NCI-H446 (cell line): Measurements from ENCODE around the gene CLEC18C.
"Not testable (repeated sequence)": the region's sequence is repeated elsewhere in the genome, so short reads cannot be mapped to it uniquely, and the experiment has no call there.

Experiments used
- DNase-seq, 2 experiments: peaks; one replicate each; lab custom pipeline; 2025; lab: John Stamatoyannopoulos, UW

Gene CLEC18C

DNA sequence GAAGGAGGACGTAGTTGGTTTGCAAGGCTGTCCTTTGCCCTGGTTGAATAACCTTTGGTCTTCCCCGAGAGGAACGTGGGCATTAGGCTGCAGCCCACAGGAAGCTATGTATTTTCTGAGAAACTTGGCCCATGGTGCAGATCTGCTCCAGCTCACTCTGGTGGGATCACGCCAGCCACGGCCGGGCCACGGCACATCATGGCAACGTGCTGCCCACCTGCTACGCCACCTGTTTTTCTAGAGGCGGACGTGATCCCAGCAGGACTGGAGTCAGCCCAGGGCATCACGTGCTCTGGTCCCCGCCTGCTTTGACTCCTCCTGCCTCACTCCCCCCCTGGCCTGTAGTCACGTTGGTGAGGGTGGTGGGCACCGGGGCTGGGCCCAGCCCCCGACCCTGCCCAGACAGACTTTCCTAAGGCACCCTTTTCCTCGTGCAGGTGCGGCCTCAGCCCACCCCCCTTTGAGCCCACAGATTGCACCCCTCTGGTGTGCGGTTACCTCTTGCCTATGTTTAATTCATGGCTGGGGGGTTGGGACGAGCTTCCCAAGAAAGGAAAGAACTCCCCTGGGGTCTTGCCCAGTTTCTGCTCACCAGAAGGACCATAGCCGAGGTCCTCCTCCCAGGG is at the start of gene CLEC18C:
Gene CLEC18C, plus strand, starts transcription at position 576 of the 626 bp plus-strand sequence. CDS start 492 bp downstream, outside the sequence.
- not testable (repeated sequence) for DNase-seq

DNA sequence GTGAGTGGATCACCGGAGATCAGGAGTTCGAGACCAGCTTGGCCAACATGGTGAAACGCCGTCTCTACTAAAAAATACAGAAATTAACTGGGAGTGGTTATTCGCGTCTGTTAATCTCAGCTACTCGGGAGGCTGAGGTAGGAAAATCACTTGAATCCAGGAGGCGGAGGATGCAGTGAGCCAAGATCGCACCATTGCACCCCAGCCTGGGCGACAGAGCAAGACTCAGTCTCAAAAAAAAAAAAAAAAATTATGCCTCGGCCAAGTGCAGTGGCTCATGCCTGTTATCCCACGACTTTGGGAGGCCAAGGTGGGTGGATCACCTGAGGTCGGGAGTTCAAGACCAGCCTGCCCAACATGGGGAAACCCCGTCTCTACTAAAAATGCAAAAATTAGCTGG is 49.8 kb upstream of the CLEC18C start:
- not testable (repeated sequence) for DNase-seq

DNA sequence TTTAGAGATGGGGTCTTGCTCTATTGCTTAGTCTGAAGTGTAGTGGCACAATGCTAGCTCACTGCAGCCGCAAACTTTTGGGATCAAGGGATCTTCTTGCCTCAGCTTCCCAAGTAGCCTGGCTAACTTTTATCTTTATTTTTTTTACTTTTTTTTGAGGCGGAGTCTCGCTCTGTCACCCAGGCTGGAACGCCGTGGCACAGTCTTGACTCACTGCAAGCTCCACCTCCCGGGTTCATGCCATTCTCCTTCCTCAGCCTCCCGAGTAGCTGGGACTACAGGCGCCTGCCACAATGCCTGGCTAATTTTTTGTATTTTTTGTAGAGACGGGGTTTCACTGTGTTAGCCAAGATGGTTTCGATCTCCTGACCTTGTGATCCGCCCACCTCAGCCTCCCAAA is 47.4 kb upstream of the CLEC18C start:
- not testable (repeated sequence) for DNase-seq

DNA sequence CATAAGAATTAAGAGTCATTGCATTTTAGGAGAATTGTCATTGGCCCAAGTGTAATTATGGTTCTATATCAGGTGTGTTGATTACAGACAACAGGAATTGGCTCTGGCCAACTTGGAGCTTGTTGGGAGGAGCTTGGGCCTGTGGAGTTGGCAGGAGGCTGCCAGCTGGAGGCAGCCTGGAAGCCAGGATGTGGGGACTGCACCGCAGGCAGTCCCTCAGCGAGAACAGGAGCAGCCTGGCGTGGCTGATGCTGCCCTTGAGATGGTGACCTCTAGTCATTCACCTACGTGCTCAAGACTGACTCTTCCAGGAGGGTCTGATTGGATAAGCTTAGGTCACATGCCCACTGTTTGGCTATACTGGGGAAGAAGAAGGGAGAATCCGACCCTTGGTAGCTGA is 45.9 kb upstream of the CLEC18C start:
- not testable (repeated sequence) for DNase-seq

DNA sequence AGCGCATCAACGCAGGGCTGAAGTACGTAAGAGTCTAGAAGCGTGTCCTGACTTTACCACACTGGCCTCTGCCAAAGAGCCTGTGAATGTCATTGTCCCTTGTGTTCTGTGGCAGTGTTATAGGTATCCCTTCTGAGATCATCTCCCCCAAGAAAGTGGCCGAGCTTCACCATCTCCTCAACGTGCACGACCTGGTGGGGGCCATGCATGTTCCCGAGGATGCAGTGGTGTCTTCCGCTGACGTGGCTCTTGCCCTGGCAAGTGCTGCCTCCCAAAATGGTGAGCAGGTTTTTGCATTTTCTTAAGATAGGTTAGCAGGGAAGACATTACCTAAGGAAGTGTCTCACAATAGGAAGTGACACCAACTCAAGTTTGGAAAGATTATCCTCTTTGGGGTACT is 44.7 kb upstream of the CLEC18C start:
- DNase-seq: not testable (repeated sequence)

DNA sequence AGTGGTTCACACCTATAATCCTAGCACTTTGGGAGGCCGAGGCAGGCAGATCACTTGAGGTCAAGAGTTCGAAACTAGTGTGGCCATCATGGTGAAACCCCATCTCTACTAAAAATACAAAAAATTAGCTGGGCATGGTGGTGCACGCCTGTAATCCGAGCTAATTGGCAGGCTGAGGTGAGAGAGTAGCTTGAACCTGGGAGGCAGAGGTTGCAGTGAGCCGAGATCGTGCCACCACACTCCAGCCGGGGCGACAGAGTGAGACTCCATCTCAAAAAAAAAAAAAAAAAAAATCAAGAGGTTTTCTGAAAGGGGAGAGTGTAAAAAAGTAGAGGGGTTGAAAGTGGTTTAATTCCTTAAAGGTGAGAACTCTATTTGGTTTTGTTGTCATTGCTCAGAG is 37.8 kb upstream of the CLEC18C start:
- DNase-seq: not testable (repeated sequence)

DNA sequence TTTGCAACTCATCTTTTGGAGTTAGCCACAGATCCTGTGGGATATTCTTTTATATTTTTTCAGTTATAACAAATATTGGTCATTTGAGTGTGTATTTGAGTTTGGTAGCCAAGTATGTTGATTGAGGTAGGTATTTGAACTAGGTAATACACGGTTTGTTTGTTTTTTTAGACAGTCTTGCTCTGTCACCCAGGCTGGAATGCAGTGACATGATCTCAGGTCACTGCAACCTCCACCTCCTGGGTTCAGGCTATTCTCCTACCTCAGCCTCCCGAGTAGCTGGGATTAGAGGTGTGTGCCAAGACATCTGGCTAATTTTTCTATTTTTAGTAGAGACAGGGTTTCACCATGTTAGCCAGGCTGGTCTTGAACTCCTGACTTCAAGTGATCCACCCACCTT is 37.0 kb upstream of the CLEC18C start:
- not testable (repeated sequence) for DNase-seq

DNA sequence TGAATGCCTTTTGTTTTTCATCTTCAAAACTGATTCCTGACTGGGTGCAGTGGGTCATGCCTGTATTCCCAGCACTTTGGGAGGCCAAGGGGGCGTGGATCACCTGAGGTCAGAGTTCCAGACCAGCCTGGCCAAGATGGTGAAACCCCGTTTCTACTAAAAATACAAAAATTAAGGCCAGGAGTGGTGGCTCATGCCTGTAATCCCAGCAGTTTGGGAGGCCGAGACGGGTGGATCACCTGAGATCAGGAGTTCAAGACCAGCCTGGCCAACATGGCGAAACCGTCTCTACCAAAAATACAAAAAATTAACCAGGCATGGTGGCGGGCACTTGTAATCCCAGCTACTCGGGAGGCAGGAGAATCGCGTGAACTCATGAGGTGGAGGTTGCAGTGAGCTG is 30.8 kb upstream of the CLEC18C start:
- not testable (repeated sequence) for DNase-seq

DNA sequence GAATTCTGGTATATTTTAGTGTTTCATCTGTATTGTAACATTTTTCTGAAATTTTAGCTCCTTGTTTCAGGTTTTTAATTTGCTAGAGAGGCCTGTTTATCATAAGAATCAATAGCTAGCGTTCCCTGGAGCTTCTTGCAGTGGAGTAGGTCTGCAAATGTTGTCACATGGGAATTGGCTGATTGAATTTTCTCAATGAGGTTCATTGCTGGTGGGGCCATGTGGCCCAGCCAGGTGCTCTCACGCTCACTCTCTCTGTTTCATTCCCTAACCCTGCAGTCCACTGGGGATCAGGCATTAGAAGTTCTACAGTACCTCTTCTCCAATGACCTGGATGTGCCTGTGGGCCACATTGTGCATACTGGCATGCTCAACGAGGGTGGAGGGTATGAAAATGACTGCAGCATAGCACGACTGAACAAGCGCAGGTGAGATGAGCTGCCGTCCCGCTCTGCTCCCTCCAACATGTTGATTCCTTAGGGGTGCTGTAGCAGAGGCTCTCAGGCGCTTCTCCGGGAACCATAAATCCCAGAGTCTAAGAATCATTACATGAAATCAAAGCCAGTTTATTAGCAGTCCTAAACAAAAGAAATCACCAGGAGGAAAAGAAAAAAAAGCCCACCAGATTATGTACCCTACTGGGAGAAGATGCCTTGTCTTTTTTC is 30.2 kb upstream of the CLEC18C start:
- DNase-seq: not testable (repeated sequence)

DNA sequence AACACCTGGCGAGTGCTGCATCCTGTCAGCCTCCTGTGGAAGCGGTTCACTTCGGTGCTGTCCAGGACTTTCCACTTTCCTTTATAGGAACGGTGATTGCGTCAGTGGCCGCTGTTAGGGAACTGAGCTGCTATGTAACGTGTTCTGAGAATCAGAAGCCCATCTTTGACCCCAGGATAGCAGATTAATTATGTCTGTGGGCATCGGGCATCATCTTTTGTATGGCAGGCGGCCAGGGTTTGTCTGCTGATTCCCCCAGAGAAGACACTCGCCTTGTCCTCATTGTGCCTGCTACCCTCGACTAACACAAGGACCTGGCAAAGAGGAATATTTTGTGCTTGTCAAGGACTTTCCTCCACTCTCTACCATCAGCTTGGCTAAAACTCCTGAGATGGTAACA is 25.7 kb upstream of the CLEC18C start:
- DNase-seq: not testable (repeated sequence)

DNA sequence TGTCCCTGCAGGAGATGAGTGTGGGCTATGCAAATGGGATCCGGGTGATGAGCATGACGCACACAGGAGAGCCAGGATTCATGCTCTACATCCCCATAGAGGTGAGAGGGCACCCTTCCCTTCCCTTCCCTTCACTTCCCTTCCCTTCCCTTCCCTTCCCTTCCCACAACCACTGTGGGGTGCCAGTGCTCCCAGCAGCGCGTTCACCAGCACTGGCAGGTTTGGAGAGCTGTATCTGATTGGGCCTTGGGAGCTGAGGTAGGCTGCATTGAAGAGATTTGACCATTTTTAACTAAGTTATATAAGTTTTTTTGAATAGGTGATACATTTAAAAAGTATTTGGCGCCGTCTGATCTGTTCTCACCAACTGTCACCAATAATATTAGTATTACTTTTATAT is 25.1 kb upstream of the CLEC18C start:
- DNase-seq: not testable (repeated sequence)

DNA sequence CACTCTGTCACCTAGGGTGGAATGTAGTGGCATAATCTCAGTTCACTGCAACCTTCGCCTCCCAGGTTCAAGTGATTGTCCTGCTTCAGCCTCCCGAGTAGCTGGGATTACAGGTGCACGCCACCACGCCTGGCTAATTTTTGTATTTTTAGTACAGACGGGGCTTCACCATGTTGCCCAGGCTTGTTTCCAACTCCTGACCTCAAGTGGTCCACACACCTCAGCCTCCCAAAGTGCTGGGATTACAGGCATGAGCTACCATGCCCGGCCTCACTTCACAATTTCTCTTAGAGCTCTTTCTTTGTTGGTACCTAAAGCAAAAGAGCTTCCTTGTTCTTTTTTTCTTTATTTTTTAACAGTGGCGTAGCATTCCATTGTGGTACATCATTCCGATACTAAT is 24.3 kb upstream of the CLEC18C start:
- DNase-seq: not testable (repeated sequence)

DNA sequence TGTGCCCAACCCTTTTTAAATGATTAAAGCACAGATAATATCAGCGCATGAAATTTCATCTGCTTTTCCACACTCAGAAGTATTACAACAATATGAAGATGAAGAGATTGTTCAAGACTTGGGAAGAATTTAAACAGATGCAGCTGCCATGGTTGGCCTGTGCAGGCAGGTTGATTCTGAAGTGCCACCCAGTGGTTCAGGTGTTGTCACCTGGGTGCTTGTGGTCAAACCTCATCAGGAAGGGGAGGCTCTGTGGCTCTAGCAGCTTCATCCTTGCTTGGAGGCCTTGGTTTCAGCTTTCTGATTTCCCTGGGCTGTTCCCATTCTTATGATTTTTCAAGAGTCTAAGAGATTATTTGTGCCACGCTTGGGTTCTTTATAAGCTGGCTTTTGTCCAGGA is 22.2 kb upstream of the CLEC18C start:
- DNase-seq: no peak

DNA sequence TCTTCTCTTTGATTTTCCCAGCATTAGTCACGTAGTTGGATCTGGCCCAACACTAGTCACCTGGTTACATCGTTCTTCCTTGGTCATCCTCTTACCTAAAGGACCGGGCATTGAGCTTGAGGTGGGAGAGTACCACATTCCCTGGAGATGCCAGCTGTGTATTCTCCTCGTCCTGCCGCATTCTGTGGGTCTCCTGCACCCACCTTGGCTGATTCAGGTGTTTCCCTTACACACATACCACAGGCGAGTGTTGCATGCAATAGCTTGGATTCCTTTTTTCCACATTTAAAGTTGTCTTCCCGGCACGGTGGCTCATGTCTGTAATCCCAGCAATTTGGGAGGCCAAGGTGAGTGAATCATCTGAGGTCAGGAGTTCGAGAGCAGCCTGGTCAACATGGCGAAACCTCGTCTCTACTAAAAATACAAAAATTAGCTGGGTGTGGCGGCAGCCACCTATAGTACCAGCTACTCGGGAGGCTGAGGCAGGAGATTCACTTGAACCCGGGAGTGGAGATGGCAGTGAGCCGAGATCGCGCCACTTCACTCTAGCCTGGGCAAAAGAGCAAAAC is 21.6 kb upstream of the CLEC18C start:
- DNase-seq: no peak

DNA sequence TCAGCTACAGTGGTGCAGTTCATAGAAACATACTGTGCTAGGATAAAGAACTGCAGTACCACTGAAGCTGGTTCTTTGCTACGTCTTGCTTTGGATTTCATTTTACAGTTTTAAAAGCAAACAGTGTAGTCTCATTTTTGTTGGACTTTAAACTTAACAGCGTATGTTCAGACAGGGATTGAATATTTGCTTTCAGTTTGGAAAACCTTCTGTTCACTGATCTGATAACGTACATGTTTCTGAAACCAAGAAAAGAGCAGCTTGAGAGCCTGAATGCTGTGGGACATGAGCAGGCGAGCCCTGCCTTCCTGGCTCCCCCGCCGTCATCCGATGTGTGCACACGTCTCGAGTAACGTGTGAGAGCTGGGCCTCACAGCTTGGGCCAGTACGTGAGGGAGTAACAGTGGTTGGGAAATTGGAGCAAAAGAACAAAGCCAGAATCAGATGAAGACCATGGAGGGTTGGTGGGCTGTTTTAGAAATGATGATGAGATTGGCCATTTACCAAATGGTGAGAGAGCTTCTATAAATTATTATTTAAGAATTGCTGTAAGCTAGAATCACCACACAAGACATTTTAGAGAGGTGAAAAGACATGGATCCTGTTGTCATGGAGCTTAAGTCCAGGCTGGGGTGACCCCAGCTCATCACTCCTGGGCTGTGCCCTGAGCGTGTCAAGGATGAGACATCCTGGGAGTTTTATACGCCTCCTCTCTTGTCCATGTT is 20.8 kb upstream of the CLEC18C start:
- DNase-seq: no peak

DNA sequence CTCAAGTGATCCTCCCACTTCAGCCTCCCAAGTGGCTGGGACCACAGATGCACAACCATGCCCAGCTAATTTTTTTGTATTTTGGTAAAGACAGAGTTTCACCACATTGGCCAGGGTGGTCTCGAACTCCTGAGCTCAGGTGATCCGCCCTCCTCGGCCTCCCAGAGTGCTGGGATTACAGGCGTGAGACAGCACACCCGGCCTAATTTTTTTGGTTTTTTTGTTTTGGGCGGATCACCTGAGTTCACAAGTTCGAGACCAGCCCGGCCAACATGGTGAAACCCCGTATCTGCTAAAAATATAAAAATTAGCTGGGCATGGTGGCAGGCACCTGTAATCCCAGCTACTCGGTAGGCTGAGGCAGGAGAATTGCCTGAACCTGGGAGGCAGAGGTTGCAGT is 18.9 kb upstream of the CLEC18C start:
- DNase-seq: not testable (repeated sequence)

DNA sequence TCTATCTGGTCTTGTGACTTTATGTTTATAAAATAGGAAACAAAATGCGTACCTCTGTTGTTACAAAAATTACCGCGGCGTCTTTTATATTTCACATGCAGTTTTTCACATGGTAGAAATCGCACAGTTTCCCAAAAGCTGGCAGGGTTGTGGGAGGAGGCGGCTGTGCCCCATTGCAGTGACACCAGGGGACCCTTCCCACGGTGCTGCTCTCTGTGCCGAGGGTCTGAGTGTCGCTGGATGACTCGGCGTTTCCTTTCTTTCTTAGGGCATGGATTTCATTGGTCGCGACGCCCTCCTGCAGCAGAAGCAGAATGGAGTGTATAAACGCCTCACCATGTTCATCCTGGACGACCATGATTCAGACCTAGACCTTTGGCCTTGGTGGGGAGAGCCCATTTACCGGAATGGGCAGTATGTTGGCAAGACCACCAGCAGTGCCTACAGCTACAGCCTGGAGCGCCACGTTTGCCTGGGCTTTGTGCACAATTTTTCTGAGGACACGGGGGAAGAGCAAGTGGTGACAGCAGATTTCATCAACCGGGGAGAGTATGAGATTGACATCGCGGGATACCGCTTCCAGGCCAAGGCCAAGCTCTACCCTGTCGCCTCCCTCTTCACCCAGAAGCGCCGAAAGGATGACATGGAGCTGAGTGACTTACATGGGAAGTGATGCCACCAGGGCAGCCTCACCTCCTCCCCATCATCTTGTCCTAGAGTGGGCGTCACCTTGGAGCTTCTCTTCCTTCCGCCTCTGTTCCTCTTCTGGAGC is 17.2 kb upstream of the CLEC18C start:
- no peak for DNase-seq

DNA sequence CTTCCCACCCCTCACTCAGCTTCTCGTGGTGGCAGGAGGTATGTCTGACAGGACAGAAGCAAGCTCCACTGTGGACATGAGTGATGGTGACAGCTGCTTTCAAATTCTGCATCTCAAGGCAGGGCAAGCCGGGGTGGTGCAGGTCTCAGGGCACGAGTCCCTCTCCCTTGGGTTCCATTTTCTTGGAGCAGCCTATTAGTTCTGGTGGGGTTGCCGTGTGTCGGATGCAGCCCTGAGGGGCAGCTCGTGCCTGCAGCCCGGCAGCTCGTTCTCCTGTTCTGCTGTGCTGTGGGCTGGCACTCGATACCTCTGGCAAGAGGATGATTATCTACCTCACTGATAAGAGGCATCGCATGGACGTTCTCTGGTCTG is 16.5 kb upstream of the CLEC18C start:
- DNase-seq: no peak

DNA sequence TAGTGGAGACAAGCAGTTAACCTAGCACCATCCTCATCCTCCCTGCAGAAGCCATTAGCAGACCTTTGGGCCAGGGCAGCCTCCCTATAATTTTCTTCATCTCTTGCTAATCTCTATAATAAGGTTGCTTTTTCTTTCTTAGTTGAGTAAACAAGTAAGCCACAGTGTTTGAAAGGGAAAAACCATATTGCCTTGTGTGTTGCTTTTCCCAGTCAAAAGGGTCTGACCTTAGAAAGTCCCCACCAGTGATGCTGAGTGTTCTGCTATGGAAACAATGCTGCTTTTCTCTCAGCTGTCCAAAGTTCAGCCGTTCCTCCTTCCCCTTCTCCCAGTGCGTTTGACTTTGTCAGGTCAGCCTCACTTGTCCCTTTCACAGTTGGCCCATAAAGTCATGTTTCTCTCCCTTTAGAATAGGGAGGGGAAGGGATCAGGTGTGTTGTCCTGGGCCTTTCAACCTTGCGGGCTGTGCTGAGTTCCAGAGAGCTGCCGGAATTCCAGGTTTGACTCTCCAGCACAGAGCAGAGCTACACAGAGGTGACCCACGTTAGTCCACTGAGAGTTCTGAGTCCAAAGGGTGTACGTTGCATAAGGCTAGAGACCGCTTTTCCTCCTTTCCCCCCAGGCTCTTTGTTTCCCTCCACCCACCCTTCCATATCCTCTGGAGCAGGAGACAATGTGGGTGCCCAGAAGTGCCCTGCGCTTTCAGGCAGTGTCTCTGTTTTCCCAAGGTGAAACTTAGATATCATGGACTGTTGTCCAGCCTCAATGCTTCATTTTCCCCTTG is 15.9 kb upstream of the CLEC18C start:
- DNase-seq: no peak

DNA sequence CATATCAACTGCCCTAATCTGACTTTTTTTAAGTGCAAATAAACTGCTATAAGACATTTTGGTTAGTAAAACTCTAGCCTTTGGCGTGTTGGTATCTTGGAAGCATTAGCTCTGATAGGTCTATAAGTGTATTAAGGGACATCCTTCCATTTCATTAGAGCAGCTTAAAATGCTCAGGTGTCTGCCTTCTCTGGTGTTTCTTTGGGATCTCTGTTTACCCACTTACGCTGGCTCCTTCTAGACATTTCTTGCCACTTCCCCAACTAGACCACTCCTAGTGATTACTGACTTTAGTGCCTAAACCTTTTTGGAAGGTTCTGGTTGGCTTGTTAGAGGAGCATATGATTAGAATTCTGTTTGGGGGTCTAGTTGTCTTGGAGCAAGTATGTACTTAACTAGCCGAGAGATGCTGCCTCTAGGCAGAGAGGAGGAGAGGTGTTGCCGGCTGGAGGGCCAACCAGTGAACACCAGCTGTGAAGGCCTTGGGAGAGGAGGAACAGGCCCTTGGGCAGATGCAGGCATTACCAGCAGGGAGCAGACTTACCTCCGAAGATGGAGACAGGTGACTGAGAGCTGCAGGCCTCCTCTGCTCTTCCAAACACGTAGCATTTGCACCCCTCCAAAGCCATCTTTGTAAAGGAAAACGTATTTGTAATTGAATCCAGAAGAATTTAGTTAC is 15.2 kb upstream of the CLEC18C start:
- DNase-seq: no peak
